ENCODE results near the gene SLC38A10.

DNA sequence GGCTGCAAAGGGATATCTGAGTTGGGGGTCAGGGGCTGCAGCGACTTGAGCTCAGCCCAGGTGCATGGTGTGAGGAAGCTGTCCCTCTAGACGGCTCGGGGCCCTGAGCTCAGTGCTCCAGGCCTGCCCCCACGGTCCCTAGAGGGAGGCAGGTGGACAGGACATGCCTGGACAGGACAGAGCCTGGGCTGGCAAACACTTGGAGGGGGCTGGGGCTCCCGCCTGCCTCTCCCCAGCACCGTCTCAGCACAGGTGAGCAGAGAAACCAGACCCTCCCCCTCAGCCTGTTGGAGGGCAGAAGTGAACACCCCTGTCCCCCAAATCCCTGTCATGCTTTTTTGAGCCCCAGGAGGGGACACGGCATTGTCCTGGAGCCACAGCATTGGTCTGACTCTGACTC lies 11.4 kb upstream of the SLC38A10 start:
- TF ChIP-seq, protein P1, sequence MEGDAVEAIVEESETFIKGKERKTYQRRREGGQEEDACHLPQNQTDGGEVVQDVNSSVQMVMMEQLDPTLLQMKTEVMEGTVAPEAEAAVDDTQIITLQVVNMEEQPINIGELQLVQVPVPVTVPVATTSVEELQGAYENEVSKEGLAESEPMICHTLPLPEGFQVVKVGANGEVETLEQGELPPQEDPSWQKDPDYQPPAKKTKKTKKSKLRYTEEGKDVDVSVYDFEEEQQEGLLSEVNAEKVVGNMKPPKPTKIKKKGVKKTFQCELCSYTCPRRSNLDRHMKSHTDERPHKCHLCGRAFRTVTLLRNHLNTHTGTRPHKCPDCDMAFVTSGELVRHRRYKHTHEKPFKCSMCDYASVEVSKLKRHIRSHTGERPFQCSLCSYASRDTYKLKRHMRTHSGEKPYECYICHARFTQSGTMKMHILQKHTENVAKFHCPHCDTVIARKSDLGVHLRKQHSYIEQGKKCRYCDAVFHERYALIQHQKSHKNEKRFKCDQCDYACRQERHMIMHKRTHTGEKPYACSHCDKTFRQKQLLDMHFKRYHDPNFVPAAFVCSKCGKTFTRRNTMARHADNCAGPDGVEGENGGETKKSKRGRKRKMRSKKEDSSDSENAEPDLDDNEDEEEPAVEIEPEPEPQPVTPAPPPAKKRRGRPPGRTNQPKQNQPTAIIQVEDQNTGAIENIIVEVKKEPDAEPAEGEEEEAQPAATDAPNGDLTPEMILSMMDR (conservative IDR thresholded peaks at IDR 0.05; ENCODE audit: low read depth, low read length): no peak
- TF ChIP-seq POLR2A (IDR thresholded peaks at IDR 0.05; ENCODE audit: low read depth, low read length) (no peak), RFX5 (IDR thresholded peaks at IDR 0.05; ENCODE audit: low read depth, low read length) (no peak), MAZ (IDR thresholded peaks at IDR 0.05; ENCODE audit: borderline replicate concordance, low read depth, low read length) (no peak), CHD1 (IDR thresholded peaks at IDR 0.05; ENCODE audit: low read depth, low read length) (no peak), RAD21 (IDR thresholded peaks at IDR 0.05; ENCODE audit: low read length) (no peak)
- TF ChIP-seq, protein P2, sequence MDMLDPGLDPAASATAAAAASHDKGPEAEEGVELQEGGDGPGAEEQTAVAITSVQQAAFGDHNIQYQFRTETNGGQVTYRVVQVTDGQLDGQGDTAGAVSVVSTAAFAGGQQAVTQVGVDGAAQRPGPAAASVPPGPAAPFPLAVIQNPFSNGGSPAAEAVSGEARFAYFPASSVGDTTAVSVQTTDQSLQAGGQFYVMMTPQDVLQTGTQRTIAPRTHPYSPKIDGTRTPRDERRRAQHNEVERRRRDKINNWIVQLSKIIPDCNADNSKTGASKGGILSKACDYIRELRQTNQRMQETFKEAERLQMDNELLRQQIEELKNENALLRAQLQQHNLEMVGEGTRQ (IDR thresholded peaks at IDR 0.05; ENCODE audit: low read depth, low read length): no peak

Measured in IMR-90 (cell line).